Neural cell (in vitro differentiated cells): Measurements from ENCODE around the gene HBG1.

Experiments
- EP300 ChIP-seq: fragments of 450-650 bp; conservative IDR thresholded peaks from 2 replicates; pipeline ENCODE4 v1.6.1; 2014; ENCODE audit warnings: antibody characterized with exemption, mild to moderate bottlenecking, moderate library complexity; ENCODE audit not compliant: poor library complexity, severe bottlenecking
- EZH2 ChIP-seq: fragments of 200-600, 300-800 bp; shearing (Covaris generic), sonication (generic); IDR thresholded peaks from 2 replicates; pipeline ENCODE4 v1.6.1; 2014; ENCODE audit warnings: antibody characterized with exemption, low read length, borderline replicate concordance, mild to moderate bottlenecking; ENCODE audit not compliant: insufficient read depth, poor library complexity, severe bottlenecking
- MXI1 ChIP-seq: fragments of 450-650 bp; conservative IDR thresholded peaks from 2 replicates; pipeline ENCODE4 v1.6.1; 2014; ENCODE audit warnings: antibody characterized with exemption, mild to moderate bottlenecking; ENCODE audit not compliant: poor library complexity, severe bottlenecking
- POLR2AphosphoS5 ChIP-seq: IDR thresholded peaks from 2 replicates; pipeline ENCODE4 v1.6.1; 2012
- SMC3 ChIP-seq: fragments of 450-650 bp; conservative IDR thresholded peaks from 2 replicates; pipeline ENCODE4 v1.6.1; 2014; ENCODE audit warnings: antibody characterized with exemption, mild to moderate bottlenecking, moderate library complexity; ENCODE audit not compliant: poor library complexity
- TAF1 ChIP-seq: IDR thresholded peaks from 2 replicates; pipeline ENCODE4 v1.6.1; 2012; ENCODE audit warnings: low read depth
- TF ChIP-seq, protein P1 (sequence below): fragments of 450-650 bp; IDR thresholded peaks from 2 replicates; pipeline ENCODE4 v1.5.1; 2014; ENCODE audit warnings: antibody characterized with exemption, mild to moderate bottlenecking, moderate library complexity; ENCODE audit not compliant: poor library complexity, severe bottlenecking
- TF ChIP-seq, protein P2 (sequence below): IDR thresholded peaks from 2 replicates; pipeline ENCODE4 v1.6.1; 2012; ENCODE audit warnings: borderline replicate concordance

DNA sequence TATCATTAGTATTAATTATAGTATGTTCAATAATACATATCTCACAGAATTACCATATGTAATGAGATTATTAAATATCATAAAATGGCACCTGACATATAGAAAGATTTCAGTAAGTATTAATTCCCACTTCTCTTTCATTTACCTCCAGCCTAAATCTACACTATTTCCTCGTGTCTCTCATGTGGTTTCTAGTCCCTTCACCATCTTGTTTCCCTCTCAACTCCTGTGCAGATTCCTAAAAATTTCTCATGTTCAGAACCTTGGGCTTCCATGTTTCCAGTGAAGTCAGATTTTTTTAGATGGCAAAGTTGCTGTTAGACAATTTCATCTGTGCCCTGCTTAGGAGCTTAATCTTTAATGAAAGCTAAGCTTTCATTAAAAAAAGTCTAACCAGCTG is 34.2 kb upstream of the HBG1 start:
- TF ChIP-seq SMC3 (no peak), TAF1 (no peak), EP300 (no peak), EZH2 (no peak), POLR2AphosphoS5 (no peak), MXI1 (no peak)
- TF ChIP-seq, protein P1, sequence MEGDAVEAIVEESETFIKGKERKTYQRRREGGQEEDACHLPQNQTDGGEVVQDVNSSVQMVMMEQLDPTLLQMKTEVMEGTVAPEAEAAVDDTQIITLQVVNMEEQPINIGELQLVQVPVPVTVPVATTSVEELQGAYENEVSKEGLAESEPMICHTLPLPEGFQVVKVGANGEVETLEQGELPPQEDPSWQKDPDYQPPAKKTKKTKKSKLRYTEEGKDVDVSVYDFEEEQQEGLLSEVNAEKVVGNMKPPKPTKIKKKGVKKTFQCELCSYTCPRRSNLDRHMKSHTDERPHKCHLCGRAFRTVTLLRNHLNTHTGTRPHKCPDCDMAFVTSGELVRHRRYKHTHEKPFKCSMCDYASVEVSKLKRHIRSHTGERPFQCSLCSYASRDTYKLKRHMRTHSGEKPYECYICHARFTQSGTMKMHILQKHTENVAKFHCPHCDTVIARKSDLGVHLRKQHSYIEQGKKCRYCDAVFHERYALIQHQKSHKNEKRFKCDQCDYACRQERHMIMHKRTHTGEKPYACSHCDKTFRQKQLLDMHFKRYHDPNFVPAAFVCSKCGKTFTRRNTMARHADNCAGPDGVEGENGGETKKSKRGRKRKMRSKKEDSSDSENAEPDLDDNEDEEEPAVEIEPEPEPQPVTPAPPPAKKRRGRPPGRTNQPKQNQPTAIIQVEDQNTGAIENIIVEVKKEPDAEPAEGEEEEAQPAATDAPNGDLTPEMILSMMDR, result no peak
- TF ChIP-seq, protein P2, sequence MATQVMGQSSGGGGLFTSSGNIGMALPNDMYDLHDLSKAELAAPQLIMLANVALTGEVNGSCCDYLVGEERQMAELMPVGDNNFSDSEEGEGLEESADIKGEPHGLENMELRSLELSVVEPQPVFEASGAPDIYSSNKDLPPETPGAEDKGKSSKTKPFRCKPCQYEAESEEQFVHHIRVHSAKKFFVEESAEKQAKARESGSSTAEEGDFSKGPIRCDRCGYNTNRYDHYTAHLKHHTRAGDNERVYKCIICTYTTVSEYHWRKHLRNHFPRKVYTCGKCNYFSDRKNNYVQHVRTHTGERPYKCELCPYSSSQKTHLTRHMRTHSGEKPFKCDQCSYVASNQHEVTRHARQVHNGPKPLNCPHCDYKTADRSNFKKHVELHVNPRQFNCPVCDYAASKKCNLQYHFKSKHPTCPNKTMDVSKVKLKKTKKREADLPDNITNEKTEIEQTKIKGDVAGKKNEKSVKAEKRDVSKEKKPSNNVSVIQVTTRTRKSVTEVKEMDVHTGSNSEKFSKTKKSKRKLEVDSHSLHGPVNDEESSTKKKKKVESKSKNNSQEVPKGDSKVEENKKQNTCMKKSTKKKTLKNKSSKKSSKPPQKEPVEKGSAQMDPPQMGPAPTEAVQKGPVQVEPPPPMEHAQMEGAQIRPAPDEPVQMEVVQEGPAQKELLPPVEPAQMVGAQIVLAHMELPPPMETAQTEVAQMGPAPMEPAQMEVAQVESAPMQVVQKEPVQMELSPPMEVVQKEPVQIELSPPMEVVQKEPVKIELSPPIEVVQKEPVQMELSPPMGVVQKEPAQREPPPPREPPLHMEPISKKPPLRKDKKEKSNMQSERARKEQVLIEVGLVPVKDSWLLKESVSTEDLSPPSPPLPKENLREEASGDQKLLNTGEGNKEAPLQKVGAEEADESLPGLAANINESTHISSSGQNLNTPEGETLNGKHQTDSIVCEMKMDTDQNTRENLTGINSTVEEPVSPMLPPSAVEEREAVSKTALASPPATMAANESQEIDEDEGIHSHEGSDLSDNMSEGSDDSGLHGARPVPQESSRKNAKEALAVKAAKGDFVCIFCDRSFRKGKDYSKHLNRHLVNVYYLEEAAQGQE, result no peak
